ENCODE results near the gene TTL. TPM values are rescaled to one million over a fixed set of nuclear protein-coding genes. Genes with fewer than 3 reads are reported as not detected.
A peak's percentile ranks its signal among the peaks of the same experiment; 100 is the strongest.
"Not testable (repeated sequence)": the region's sequence is repeated elsewhere in the genome, so short reads cannot be mapped to it uniquely, and the experiment has no call there.

TTL gene
- total RNA-seq = 23.5 TPM
- polyA plus RNA-seq (ENCODE audit: insufficient read depth, low read depth, low replicate concordance) = 11.1 TPM
- long read RNA-seq, donor 1, full-length matches to known transcripts = 6 of 6 reads
- long read RNA-seq, donor 1, partial matches to known transcripts = 0 of 6 reads
- long read RNA-seq, donor 1, other reads (novel, unspliced or antisense) = 0 of 6 reads
- long read RNA-seq, donor 2, full-length matches to known transcripts = 2 of 10 reads
- long read RNA-seq, donor 2, partial matches to known transcripts = 8 of 10 reads
- long read RNA-seq, donor 2, other reads (novel, unspliced or antisense) = 0 of 10 reads
- long read RNA-seq, donor 3, partial matches to known transcripts = 6 of 6 reads
- long read RNA-seq, donor 3, other reads (novel, unspliced or antisense) = 0 of 6 reads
- long read RNA-seq, donor 4, full-length matches to known transcripts = 1 of 22 reads
- long read RNA-seq, donor 4, partial matches to known transcripts = 21 of 22 reads
- long read RNA-seq, donor 4, other reads (novel, unspliced or antisense) = 0 of 22 reads
- long read RNA-seq, donor 5 = 0 reads
- long read RNA-seq, donor 6 = 0 reads
- long read RNA-seq, donor 7, full-length matches to known transcripts = 6 of 10 reads
- long read RNA-seq, donor 7, partial matches to known transcripts = 0 of 10 reads
- long read RNA-seq, donor 7, other reads (novel, unspliced or antisense) = 4 of 10 reads
- long read RNA-seq, donor 8, full-length matches to known transcripts = 2 of 2 reads
- long read RNA-seq, donor 8, partial matches to known transcripts = 0 of 2 reads
- long read RNA-seq, donor 8, other reads (novel, unspliced or antisense) = 0 of 2 reads
- long read RNA-seq, donor 9 = 0 reads
- long read RNA-seq, donor 10, full-length matches to known transcripts = 1 of 1 reads
- long read RNA-seq, donor 10, partial matches to known transcripts = 0 of 1 reads
- long read RNA-seq, donor 10, other reads (novel, unspliced or antisense) = 0 of 1 reads

GRCh38 chr2:112481528-112482233 is at the start of gene TTL:
Gene TTL, plus strand, starts transcription at chr2:112482156. Its CDS starts 189 bp downstream, at chr2:112482345.
- peak within 1 kb of the TSS; percentile 71 to 87 (median 81) for H3K4me3 ChIP-seq (ENCODE audit: low read length in 3 of 3)
- intact Hi-C loops (cut with DNase I) = no loop called here
- peak within 1 kb of the TSS; percentile 57 to 88 (median 83) for H3K9ac ChIP-seq (ENCODE audit: low read length in 3 of 3)
- DNase-seq (peak; percentile 63 to 91 (median 84)), FAIRE-seq (no peak)
- H3K9me3 ChIP-seq (ENCODE audit: control insufficient read depth in 2 of 3, insufficient read depth in 1 of 3, low read length in 3 of 3) = no peaks in the 10 kb centered on the region
- H3K36me3 ChIP-seq (ENCODE audit: control insufficient read depth in 2 of 3, insufficient read depth in 3 of 3, low read length in 3 of 3) = no peaks in the 10 kb centered on the region
- H3K4me1 ChIP-seq (ENCODE audit: control insufficient read depth in 2 of 3, insufficient read depth in 2 of 3, low read depth in 1 of 3, low read length in 3 of 3) = peaks cover 3 to 10% (median 8%) of the 10 kb centered on the region in 3 donors
- TF ChIP-seq, protein P1, sequence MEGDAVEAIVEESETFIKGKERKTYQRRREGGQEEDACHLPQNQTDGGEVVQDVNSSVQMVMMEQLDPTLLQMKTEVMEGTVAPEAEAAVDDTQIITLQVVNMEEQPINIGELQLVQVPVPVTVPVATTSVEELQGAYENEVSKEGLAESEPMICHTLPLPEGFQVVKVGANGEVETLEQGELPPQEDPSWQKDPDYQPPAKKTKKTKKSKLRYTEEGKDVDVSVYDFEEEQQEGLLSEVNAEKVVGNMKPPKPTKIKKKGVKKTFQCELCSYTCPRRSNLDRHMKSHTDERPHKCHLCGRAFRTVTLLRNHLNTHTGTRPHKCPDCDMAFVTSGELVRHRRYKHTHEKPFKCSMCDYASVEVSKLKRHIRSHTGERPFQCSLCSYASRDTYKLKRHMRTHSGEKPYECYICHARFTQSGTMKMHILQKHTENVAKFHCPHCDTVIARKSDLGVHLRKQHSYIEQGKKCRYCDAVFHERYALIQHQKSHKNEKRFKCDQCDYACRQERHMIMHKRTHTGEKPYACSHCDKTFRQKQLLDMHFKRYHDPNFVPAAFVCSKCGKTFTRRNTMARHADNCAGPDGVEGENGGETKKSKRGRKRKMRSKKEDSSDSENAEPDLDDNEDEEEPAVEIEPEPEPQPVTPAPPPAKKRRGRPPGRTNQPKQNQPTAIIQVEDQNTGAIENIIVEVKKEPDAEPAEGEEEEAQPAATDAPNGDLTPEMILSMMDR (IDR thresholded peaks at IDR 0.05; ENCODE audit: borderline replicate concordance, extremely low read depth, insufficient read depth) = no peak
- H3K27ac ChIP-seq (ENCODE audit: low read depth in 2 of 2, low read length in 2 of 2) = peak within 1 kb of the TSS; percentile 82 to 83
- H3K27me3 ChIP-seq (ENCODE audit: control insufficient read depth, insufficient read depth, low read length) = no peaks in the 10 kb centered on the region

DNA sequence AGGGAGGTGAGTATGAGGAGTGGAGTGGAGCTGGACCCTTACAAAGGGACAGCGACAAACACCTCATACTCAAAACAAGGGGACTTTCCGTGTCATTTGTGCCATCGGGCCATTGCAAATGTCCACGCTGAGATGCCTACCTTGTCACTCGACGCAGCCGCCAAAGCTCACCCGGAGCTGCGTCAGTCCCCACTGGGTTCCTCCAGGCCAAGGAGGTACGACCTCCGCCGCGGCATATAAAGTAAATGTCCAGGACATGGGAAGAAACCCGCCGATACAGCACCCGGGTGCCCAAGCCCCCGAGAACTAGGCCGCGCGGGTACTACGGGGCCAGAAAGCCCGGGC is 49.6 kb upstream of the TTL start:
- not testable (repeated sequence) for H3K27ac ChIP-seq (ENCODE audit: low read depth in 2 of 2, low read length in 2 of 2)

DNA sequence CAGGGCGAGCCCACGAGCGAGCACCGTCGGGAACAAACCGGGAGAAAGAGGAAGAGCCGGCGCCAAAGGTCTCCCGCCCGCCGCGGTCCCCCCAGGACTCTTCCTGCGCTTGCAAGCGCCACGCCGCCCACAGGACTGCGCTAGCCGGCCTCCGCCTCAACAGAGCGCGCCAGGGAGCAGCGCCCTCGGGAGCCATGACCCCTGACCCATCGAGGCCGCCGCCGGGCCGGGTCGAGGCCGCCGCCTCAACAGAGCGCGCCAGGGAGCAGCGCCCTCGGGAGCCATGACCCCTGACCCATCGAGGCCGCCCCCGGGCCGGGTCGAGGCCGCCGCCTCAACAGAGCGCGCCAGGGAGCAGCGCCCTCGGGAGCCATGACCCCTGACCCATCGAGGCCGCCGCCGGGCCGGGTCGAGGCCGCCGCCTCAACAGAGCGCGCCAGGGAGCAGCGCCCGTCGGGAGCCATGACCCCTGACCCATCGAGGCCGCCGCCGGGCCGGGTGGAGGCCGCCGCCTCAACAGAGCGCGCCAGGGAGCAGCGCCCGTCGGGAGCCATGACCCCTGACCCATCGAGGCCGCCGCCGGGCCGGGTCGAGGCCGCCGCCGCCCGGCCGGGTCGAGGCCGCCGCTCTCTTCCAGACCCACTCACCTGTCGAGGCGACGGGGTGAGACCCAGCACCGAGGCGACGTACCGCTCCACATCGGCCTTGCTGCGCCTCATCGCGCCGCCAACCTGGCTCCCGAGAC is 49.0 kb upstream of the TTL start:
- FAIRE-seq; H3K36me3 ChIP-seq (ENCODE audit: control insufficient read depth in 2 of 3, insufficient read depth in 3 of 3, low read length in 3 of 3); H3K9me3 ChIP-seq (ENCODE audit: control insufficient read depth in 2 of 3, insufficient read depth in 1 of 3, low read length in 3 of 3); H3K27ac ChIP-seq (ENCODE audit: low read depth in 2 of 2, low read length in 2 of 2); H3K4me1 ChIP-seq (ENCODE audit: control insufficient read depth in 2 of 3, insufficient read depth in 2 of 3, low read depth in 1 of 3, low read length in 3 of 3); H3K27me3 ChIP-seq (ENCODE audit: control insufficient read depth, insufficient read depth, low read length); H3K4me3 ChIP-seq (ENCODE audit: low read length in 3 of 3); intact Hi-C loops (cut with DNase I); H3K9ac ChIP-seq (ENCODE audit: low read length in 3 of 3): not testable (repeated sequence)
- peak in 1 of 5 donors; percentile 75 for DNase-seq

More for the DNA sequence above, 49.6 kb upstream of the TTL start:
- intact Hi-C loops (cut with DNase I); H3K9ac ChIP-seq (ENCODE audit: low read length in 3 of 3); H3K9me3 ChIP-seq (ENCODE audit: control insufficient read depth in 2 of 3, insufficient read depth in 1 of 3, low read length in 3 of 3); FAIRE-seq; H3K36me3 ChIP-seq (ENCODE audit: control insufficient read depth in 2 of 3, insufficient read depth in 3 of 3, low read length in 3 of 3); DNase-seq; H3K4me1 ChIP-seq (ENCODE audit: control insufficient read depth in 2 of 3, insufficient read depth in 2 of 3, low read depth in 1 of 3, low read length in 3 of 3); H3K4me3 ChIP-seq (ENCODE audit: low read length in 3 of 3); H3K27me3 ChIP-seq (ENCODE audit: control insufficient read depth, insufficient read depth, low read length): not testable (repeated sequence)

DNA sequence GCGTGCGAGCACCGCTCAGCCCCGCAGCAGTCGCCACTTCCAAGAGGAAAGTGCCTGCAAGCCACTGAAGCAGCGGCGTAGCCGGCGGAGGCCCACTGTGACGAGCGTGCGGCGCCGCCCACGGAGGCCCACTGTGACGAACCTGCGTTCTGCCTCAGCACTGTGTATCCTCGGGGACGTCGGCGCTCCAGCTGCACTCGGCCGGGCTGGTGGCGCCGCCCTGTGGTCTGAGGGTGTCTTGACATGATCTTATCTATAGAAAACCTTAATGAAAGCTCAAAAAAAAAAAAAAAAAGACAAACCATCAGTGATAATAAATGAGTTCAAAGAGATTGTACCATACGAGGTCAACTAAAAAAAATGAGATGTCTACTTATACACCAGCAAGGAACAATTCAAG is 48.5 kb upstream of the TTL start, which contains the start of gene RGPD8:
RGPD8 (minus strand) TSS at position 166 of the 400 bp plus-strand sequence. CDS start 192 bp downstream, outside the sequence.
- H3K27ac ChIP-seq (ENCODE audit: low read depth in 2 of 2, low read length in 2 of 2); H3K36me3 ChIP-seq (ENCODE audit: control insufficient read depth in 2 of 3, insufficient read depth in 3 of 3, low read length in 3 of 3); intact Hi-C loops (cut with DNase I); H3K9ac ChIP-seq (ENCODE audit: low read length in 3 of 3); H3K9me3 ChIP-seq (ENCODE audit: control insufficient read depth in 2 of 3, insufficient read depth in 1 of 3, low read length in 3 of 3); H3K4me3 ChIP-seq (ENCODE audit: low read length in 3 of 3); H3K4me1 ChIP-seq (ENCODE audit: control insufficient read depth in 2 of 3, insufficient read depth in 2 of 3, low read depth in 1 of 3, low read length in 3 of 3); H3K27me3 ChIP-seq (ENCODE audit: control insufficient read depth, insufficient read depth, low read length): not testable (repeated sequence)
- peak; percentile 89 to 98 (median 94) for DNase-seq
- TF ChIP-seq, protein P1 (IDR thresholded peaks at IDR 0.05; ENCODE audit: borderline replicate concordance, extremely low read depth, insufficient read depth) = peak; percentile 59
- peak; percentile 92 for FAIRE-seq
